ENCODE results near the gene CATSPERB. TPM values are rescaled to one million over a fixed set of nuclear protein-coding genes. Genes with fewer than 3 reads are reported as not detected.
"Not testable (repeated sequence)": the region's sequence is repeated elsewhere in the genome, so short reads cannot be mapped to it uniquely, and the experiment has no call there.

Gene CATSPERB
- total RNA-seq, 1 donor from 2014 or later, result 5.6 TPM

- no peak for TF ChIP-seq CTCF (IDR thresholded peaks at IDR 0.05; ENCODE audit: unreplicated experiment)
- H3K9me3 Mint-ChIP-seq (ENCODE audit: low read depth), result peaks cover 9% of the 10 kb centered on the region
- H3K4me1 Mint-ChIP-seq (ENCODE audit: low read depth), result no peaks in the 10 kb centered on the region
- H3K27ac Mint-ChIP-seq, result no peak overlapping the region
- H3K27me3 Mint-ChIP-seq, result peaks cover 2% of the 10 kb centered on the region
- H3K36me3 Mint-ChIP-seq (ENCODE audit: insufficient read depth), result peaks cover 8% of the 10 kb centered on the region
- no peak overlapping the region for H3K4me3 Mint-ChIP-seq (ENCODE audit: low read depth)
- DNase-seq (ENCODE audit: low spot score, unreplicated experiment), result no peak
These were observed 39.8 kb downstream of the CATSPERB start for GRCh38 chr14:91692075-91692474.

GRCh38 chr14:91689608-91690007 is 42.3 kb downstream of the CATSPERB start:
- Mint-ChIP-seq H3K27ac (no peak overlapping the region), H3K4me1 (ENCODE audit: low read depth) (no peaks in the 10 kb centered on the region), H3K9me3 (ENCODE audit: low read depth) (peaks cover 7% of the 10 kb centered on the region), H3K4me3 (ENCODE audit: low read depth) (no peak overlapping the region), H3K36me3 (ENCODE audit: insufficient read depth) (peaks cover 7% of the 10 kb centered on the region), H3K27me3 (no peaks in the 10 kb centered on the region)
- no peak for TF ChIP-seq CTCF (IDR thresholded peaks at IDR 0.05; ENCODE audit: unreplicated experiment)
- DNase-seq (ENCODE audit: low spot score, unreplicated experiment), result no peak

- not testable (repeated sequence) for H3K36me3 Mint-ChIP-seq (ENCODE audit: insufficient read depth); H3K27ac Mint-ChIP-seq; DNase-seq (ENCODE audit: low spot score, unreplicated experiment); H3K27me3 Mint-ChIP-seq; H3K4me1 Mint-ChIP-seq (ENCODE audit: low read depth); H3K4me3 Mint-ChIP-seq (ENCODE audit: low read depth); H3K9me3 Mint-ChIP-seq (ENCODE audit: low read depth)
These were observed 44.5 kb downstream of the CATSPERB start for GRCh38 chr14:91687436-91687835.

GRCh38 chr14:91685600-91685999 is 46.3 kb downstream of the CATSPERB start:
- Mint-ChIP-seq H3K27me3 (no peaks in the 10 kb centered on the region), H3K4me3 (ENCODE audit: low read depth) (no peak overlapping the region), H3K36me3 (ENCODE audit: insufficient read depth) (peaks cover 8% of the 10 kb centered on the region), H3K9me3 (ENCODE audit: low read depth) (peaks cover 12% of the 10 kb centered on the region), H3K4me1 (ENCODE audit: low read depth) (no peaks in the 10 kb centered on the region), H3K27ac (no peak overlapping the region)
- no peak for TF ChIP-seq CTCF (IDR thresholded peaks at IDR 0.05; ENCODE audit: unreplicated experiment)
- DNase-seq (ENCODE audit: low spot score, unreplicated experiment), result no peak

GRCh38 chr14:91681893-91682563 is 49.9 kb downstream of the CATSPERB start:
- no peak for DNase-seq (ENCODE audit: low spot score, unreplicated experiment)
- Mint-ChIP-seq H3K36me3 (ENCODE audit: insufficient read depth) (peaks cover 3% of the 10 kb centered on the region), H3K4me1 (ENCODE audit: low read depth) (no peaks in the 10 kb centered on the region), H3K27ac (no peak overlapping the region), H3K9me3 (ENCODE audit: low read depth) (peaks cover 24% of the 10 kb centered on the region), H3K27me3 (no peaks in the 10 kb centered on the region), H3K4me3 (ENCODE audit: low read depth) (no peak overlapping the region)
- TF ChIP-seq CTCF (IDR thresholded peaks at IDR 0.05; ENCODE audit: unreplicated experiment), result no peak

GRCh38 chr14:91681118-91681517 is 50.8 kb downstream of the CATSPERB start:
- no peak overlapping the region for H3K4me3 Mint-ChIP-seq (ENCODE audit: low read depth)
- H3K4me1 Mint-ChIP-seq (ENCODE audit: low read depth), result no peaks in the 10 kb centered on the region
- H3K36me3 Mint-ChIP-seq (ENCODE audit: insufficient read depth), result peaks cover 3% of the 10 kb centered on the region
- TF ChIP-seq CTCF (IDR thresholded peaks at IDR 0.05; ENCODE audit: unreplicated experiment), result no peak
- no peaks in the 10 kb centered on the region for H3K27me3 Mint-ChIP-seq
- DNase-seq (ENCODE audit: low spot score, unreplicated experiment), result no peak
- H3K27ac Mint-ChIP-seq, result no peak overlapping the region
- peaks cover 30% of the 10 kb centered on the region for H3K9me3 Mint-ChIP-seq (ENCODE audit: low read depth)
